Measurements from ENCODE around the gene DBT. TPM values are rescaled to one million over a fixed set of nuclear protein-coding genes. Genes with fewer than 3 reads are reported as not detected.

Gene DBT
- polyA plus RNA-seq, 1 donor from 2014 or later, result 9.0 TPM

GRCh38 chr1:100284591-100284990 is 35.0 kb upstream of the DBT start:
- Histone ChIP-seq H3K9me3 (ENCODE audit: low read length) (no peaks in the 10 kb centered on the region), H3K79me2 (replicated peaks; ENCODE audit: insufficient read depth, low read length) (no peaks in the 10 kb centered on the region), H3F3A (ENCODE audit: insufficient read depth, low read length, poor library complexity, severe bottlenecking) (no peaks in the 10 kb centered on the region), H3K4me3 (ENCODE audit: low read length) (no peak overlapping the region), H4K20me1 (ENCODE audit: insufficient read depth) (no peaks in the 10 kb centered on the region), H3K9me2 (ENCODE audit: insufficient read depth, low read length) (no peaks in the 10 kb centered on the region), H3K9ac (ENCODE audit: low read length) (no peak overlapping the region), H2AFZ (ENCODE audit: low read depth, low read length) (no peak overlapping the region), H3K27me3 (ENCODE audit: insufficient read depth, low read depth, low read length) (no peaks in the 10 kb centered on the region), H3K27ac (ENCODE audit: low read length) (no peak overlapping the region), H3K4me2 (ENCODE audit: low read length) (no peak overlapping the region), H3K36me3 (ENCODE audit: insufficient read depth, low read length) (peaks cover 3% of the 10 kb centered on the region)
- TF ChIP-seq SMC3 (conservative IDR thresholded peaks at IDR 0.05; ENCODE audit: poor library complexity) (no peak), MXI1 (conservative IDR thresholded peaks at IDR 0.05; ENCODE audit: poor library complexity, severe bottlenecking) (no peak), EP300 (conservative IDR thresholded peaks at IDR 0.05; ENCODE audit: poor library complexity, severe bottlenecking) (no peak), RAD21 (conservative IDR thresholded peaks at IDR 0.05) (no peak), EZH2 (IDR thresholded peaks at IDR 0.05; ENCODE audit: borderline replicate concordance, insufficient read depth, low read length, poor library complexity, severe bottlenecking) (no peak), CTCF (IDR thresholded peaks at IDR 0.05; ENCODE audit: poor library complexity, severe bottlenecking) (no peak), POLR2AphosphoS5 (IDR thresholded peaks at IDR 0.05) (no peak), REST (IDR thresholded peaks at IDR 0.05; ENCODE audit: borderline replicate concordance) (no peak), TAF1 (IDR thresholded peaks at IDR 0.05; ENCODE audit: low read depth) (no peak)

- H3K9me2 ChIP-seq (ENCODE audit: insufficient read depth, low read length), result no peaks in the 10 kb centered on the region
- H3K4me2 ChIP-seq (ENCODE audit: low read length), result no peak overlapping the region
- H3F3A ChIP-seq (ENCODE audit: insufficient read depth, low read length, poor library complexity, severe bottlenecking), result no peaks in the 10 kb centered on the region
- no peaks in the 10 kb centered on the region for H3K79me2 ChIP-seq (replicated peaks; ENCODE audit: insufficient read depth, low read length)
- TF ChIP-seq MXI1 (conservative IDR thresholded peaks at IDR 0.05; ENCODE audit: poor library complexity, severe bottlenecking) (no peak), REST (IDR thresholded peaks at IDR 0.05; ENCODE audit: borderline replicate concordance) (no peak)
- H3K9ac ChIP-seq (ENCODE audit: low read length), result no peak overlapping the region
- H3K27me3 ChIP-seq (ENCODE audit: insufficient read depth, low read depth, low read length), result no peaks in the 10 kb centered on the region
- no peaks in the 10 kb centered on the region for H4K20me1 ChIP-seq (ENCODE audit: insufficient read depth)
- H2AFZ ChIP-seq (ENCODE audit: low read depth, low read length), result no peak overlapping the region
- no peak overlapping the region for H3K27ac ChIP-seq (ENCODE audit: low read length)
- peaks cover 9% of the 10 kb centered on the region for H3K36me3 ChIP-seq (ENCODE audit: insufficient read depth, low read length)
- H3K4me3 ChIP-seq (ENCODE audit: low read length), result no peak overlapping the region
- no peaks in the 10 kb centered on the region for H3K9me3 ChIP-seq (ENCODE audit: low read length)
Measured at GRCh38 chr1:100279954-100280682, 30.5 kb upstream of the DBT start.
